Measurements from ENCODE around the gene LMBR1.

LMBR1 gene

GRCh38 chr7:156666368-156667109 lies 226.4 kb downstream of the LMBR1 start:
- no peaks in the 10 kb centered on the region for H4K20me1 ChIP-seq (ENCODE audit: low read depth, low read length)
- H3K36me3 ChIP-seq (ENCODE audit: low read length): no peaks in the 10 kb centered on the region
- TF ChIP-seq, protein P1, sequence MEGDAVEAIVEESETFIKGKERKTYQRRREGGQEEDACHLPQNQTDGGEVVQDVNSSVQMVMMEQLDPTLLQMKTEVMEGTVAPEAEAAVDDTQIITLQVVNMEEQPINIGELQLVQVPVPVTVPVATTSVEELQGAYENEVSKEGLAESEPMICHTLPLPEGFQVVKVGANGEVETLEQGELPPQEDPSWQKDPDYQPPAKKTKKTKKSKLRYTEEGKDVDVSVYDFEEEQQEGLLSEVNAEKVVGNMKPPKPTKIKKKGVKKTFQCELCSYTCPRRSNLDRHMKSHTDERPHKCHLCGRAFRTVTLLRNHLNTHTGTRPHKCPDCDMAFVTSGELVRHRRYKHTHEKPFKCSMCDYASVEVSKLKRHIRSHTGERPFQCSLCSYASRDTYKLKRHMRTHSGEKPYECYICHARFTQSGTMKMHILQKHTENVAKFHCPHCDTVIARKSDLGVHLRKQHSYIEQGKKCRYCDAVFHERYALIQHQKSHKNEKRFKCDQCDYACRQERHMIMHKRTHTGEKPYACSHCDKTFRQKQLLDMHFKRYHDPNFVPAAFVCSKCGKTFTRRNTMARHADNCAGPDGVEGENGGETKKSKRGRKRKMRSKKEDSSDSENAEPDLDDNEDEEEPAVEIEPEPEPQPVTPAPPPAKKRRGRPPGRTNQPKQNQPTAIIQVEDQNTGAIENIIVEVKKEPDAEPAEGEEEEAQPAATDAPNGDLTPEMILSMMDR (IDR thresholded peaks at IDR 0.05; ENCODE audit: insufficient read depth, low read length, poor library complexity, severe bottlenecking): no peak
- no peak for TF ChIP-seq EZH2phosphoT487 (conservative IDR thresholded peaks at IDR 0.05; ENCODE audit: low read length)
- H3K27ac ChIP-seq (ENCODE audit: low read depth, low read length): no peak overlapping the region
- no peak overlapping the region for H2AFZ ChIP-seq (ENCODE audit: low read depth, low read length, severe bottlenecking)
- H3K4me2 ChIP-seq (ENCODE audit: low read depth, low read length, poor library complexity, severe bottlenecking): no peak overlapping the region
- H3K27me3 ChIP-seq (ENCODE audit: low read length): no peaks in the 10 kb centered on the region
- H3K9me2 ChIP-seq (replicated peaks; ENCODE audit: insufficient read depth, low read length): no peaks in the 10 kb centered on the region
- H3K9ac ChIP-seq (ENCODE audit: low read length): no peak overlapping the region
- H3F3A ChIP-seq (ENCODE audit: insufficient read depth): no peaks in the 10 kb centered on the region
- no peak overlapping the region for H3K4me3 ChIP-seq (ENCODE audit: insufficient read depth, low read length, poor library complexity, severe bottlenecking)
- no peaks in the 10 kb centered on the region for H3K9me3 ChIP-seq (ENCODE audit: insufficient read depth, low read length)
- no peaks in the 10 kb centered on the region for H3K79me2 ChIP-seq (ENCODE audit: insufficient read depth, low read length)

- no peaks in the 10 kb centered on the region for H3K79me2 ChIP-seq (ENCODE audit: insufficient read depth, low read length)
- no peaks in the 10 kb centered on the region for H3F3A ChIP-seq (ENCODE audit: insufficient read depth)
- no peaks in the 10 kb centered on the region for H3K9me3 ChIP-seq (ENCODE audit: insufficient read depth, low read length)
- no peak overlapping the region for H3K27ac ChIP-seq (ENCODE audit: low read depth, low read length)
- no peaks in the 10 kb centered on the region for H3K27me3 ChIP-seq (ENCODE audit: low read length)
- H3K4me2 ChIP-seq (ENCODE audit: low read depth, low read length, poor library complexity, severe bottlenecking): no peak overlapping the region
- H3K36me3 ChIP-seq (ENCODE audit: low read length): no peaks in the 10 kb centered on the region
- no peak overlapping the region for H3K4me3 ChIP-seq (ENCODE audit: insufficient read depth, low read length, poor library complexity, severe bottlenecking)
- H4K20me1 ChIP-seq (ENCODE audit: low read depth, low read length): no peaks in the 10 kb centered on the region
- H3K9me2 ChIP-seq (replicated peaks; ENCODE audit: insufficient read depth, low read length): no peaks in the 10 kb centered on the region
- TF ChIP-seq EZH2phosphoT487 (conservative IDR thresholded peaks at IDR 0.05; ENCODE audit: low read length): no peak
- TF ChIP-seq, protein P1 (IDR thresholded peaks at IDR 0.05; ENCODE audit: insufficient read depth, low read length, poor library complexity, severe bottlenecking): no peak
- no peak overlapping the region for H3K9ac ChIP-seq (ENCODE audit: low read length)
- H2AFZ ChIP-seq (ENCODE audit: low read depth, low read length, severe bottlenecking): no peak overlapping the region
These were observed 227.9 kb downstream of the LMBR1 start for GRCh38 chr7:156665101-156665500.

- Histone ChIP-seq H3K9me2 (replicated peaks; ENCODE audit: insufficient read depth, low read length) (no peaks in the 10 kb centered on the region), H3K9me3 (ENCODE audit: insufficient read depth, low read length) (no peaks in the 10 kb centered on the region), H3F3A (ENCODE audit: insufficient read depth) (no peaks in the 10 kb centered on the region), H3K4me3 (ENCODE audit: insufficient read depth, low read length, poor library complexity, severe bottlenecking) (no peak overlapping the region), H3K79me2 (ENCODE audit: insufficient read depth, low read length) (no peaks in the 10 kb centered on the region), H3K9ac (ENCODE audit: low read length) (no peak overlapping the region), H4K20me1 (ENCODE audit: low read depth, low read length) (no peaks in the 10 kb centered on the region), H3K27ac (ENCODE audit: low read depth, low read length) (no peak overlapping the region), H3K4me2 (ENCODE audit: low read depth, low read length, poor library complexity, severe bottlenecking) (no peak overlapping the region), H2AFZ (ENCODE audit: low read depth, low read length, severe bottlenecking) (no peak overlapping the region), H3K27me3 (ENCODE audit: low read length) (no peaks in the 10 kb centered on the region), H3K36me3 (ENCODE audit: low read length) (no peaks in the 10 kb centered on the region)
- TF ChIP-seq EZH2phosphoT487 (conservative IDR thresholded peaks at IDR 0.05; ENCODE audit: low read length): no peak
- TF ChIP-seq, protein P1 (IDR thresholded peaks at IDR 0.05; ENCODE audit: insufficient read depth, low read length, poor library complexity, severe bottlenecking): no peak
These were observed 230.7 kb downstream of the LMBR1 start for GRCh38 chr7:156662277-156662676.
